Testis (tissue), 2 donors: ENCODE data around the gene MYMX.

Experiments
- CTCF ChIP-seq, 3 experiments: fragments of 450-650 bp in 2 of 3; fragments of 200-600 bp in 1 of 3; sonication (generic) in 1 of 3; IDR thresholded peaks; one replicate each; pipeline ENCODE4 v1.5.1; 2016 to 2019; ENCODE audit warnings: antibody characterized with exemption in 3 of 3, mild to moderate bottlenecking in 2 of 3, moderate library complexity in 1 of 3
- POLR2A ChIP-seq: fragments of 450-650 bp; IDR thresholded peaks from one replicate; pipeline ENCODE4 v1.6.1; 2017; ENCODE audit warnings: antibody characterized with exemption, mild to moderate bottlenecking, moderate library complexity

- no peak for TF ChIP-seq POLR2A
- peak in 1 of 3 experiments; percentile 25 for TF ChIP-seq CTCF (IDR thresholded peaks at IDR 0.05)
Observed at GRCh38 chr6:44265007-44265721, 48.4 kb downstream of the MYMX start, which contains the start of gene NFKBIE.
